ENCODE data around the gene ANKH. TPM values are rescaled to one million over a fixed set of nuclear protein-coding genes. Genes with fewer than 3 reads are reported as not detected.

The ANKH gene
- total and polyA plus RNA-seq, 2 donors (not counting 1 experiment from before 2014, with no cell fraction given): 13.7 to 71.1 TPM

- no peak overlapping the region for H3K4me3 ChIP-seq (ENCODE audit: control extremely low read depth in 1 of 5, extremely low read depth in 1 of 5, insufficient read depth in 1 of 5, low read depth in 2 of 5, low read length in 4 of 5)
- H3K27me3 ChIP-seq (replicated peaks in 1 of 4; ENCODE audit: control extremely low read depth in 1 of 4, control insufficient read depth in 3 of 4, insufficient read depth in 4 of 4, low read length in 3 of 4): peaks cover 0 to 6% (median 0%) of the 10 kb centered on the region in 4 experiments
- H3K79me2 ChIP-seq (ENCODE audit: control insufficient read depth, insufficient read depth, low read length): no peaks in the 10 kb centered on the region
- Mint-ChIP-seq H3K27me3 (peaks cover 13% of the 10 kb centered on the region), H3K9me3 (ENCODE audit: insufficient read depth) (no peaks in the 10 kb centered on the region), H3K4me3 (no peak overlapping the region), H3K27ac (no peak overlapping the region), H3K4me1 (no peaks in the 10 kb centered on the region)
- no peak overlapping the region for H3K27ac ChIP-seq (ENCODE audit: low read length in 2 of 2)
- no peaks in the 10 kb centered on the region for H3K36me3 ChIP-seq (replicated peaks in 1 of 2; ENCODE audit: control extremely low read depth in 1 of 2, control insufficient read depth in 1 of 2, extremely low read depth in 1 of 2, insufficient read depth in 2 of 2, low read length in 1 of 2)
- CTCF ChIA-PET: interaction anchor here (0.7 kb wide), 1 partner anchor 21 kb away, joined by 3 read pairs; no protein-coding TSS in a partner anchor
- H3K9ac ChIP-seq (ENCODE audit: low read length): no peak overlapping the region
- no peaks in the 10 kb centered on the region for H3K9me3 ChIP-seq (ENCODE audit: control extremely low read depth in 1 of 3, control insufficient read depth in 2 of 3, insufficient read depth in 1 of 3, low read length in 2 of 3)
- no peak overlapping the region for H2AFZ ChIP-seq (ENCODE audit: insufficient read depth, low read depth, low read length, poor library complexity, severe bottlenecking)
- H4K20me1 ChIP-seq (ENCODE audit: control insufficient read depth, insufficient read depth, low read length, poor library complexity, severe bottlenecking): no peaks in the 10 kb centered on the region
- ATAC-seq (ENCODE audit: low read depth): no peak
- intact Hi-C loops (cut with micrococcal nuclease): no loop called here
- no peak overlapping the region for H3K4me2 ChIP-seq (replicated peaks; ENCODE audit: low read depth, low read length, poor library complexity, severe bottlenecking)
- no peaks in the 10 kb centered on the region for H3K4me1 ChIP-seq (ENCODE audit: control insufficient read depth in 2 of 2, insufficient read depth in 2 of 2, low read length in 2 of 2)
- POLR2A ChIA-PET: no interaction called here
- DNase-seq: no peak
- WGBS (ENCODE audit: insufficient coverage): 93% methylated on average over 6 of the region's 14 CpGs
- TF ChIP-seq CTCF (IDR thresholded peaks at IDR 0.05) (no peak), EZH2 (IDR thresholded peaks at IDR 0.05; ENCODE audit: borderline replicate concordance, insufficient read depth, low read depth, low read length, poor library complexity, severe bottlenecking) (no peak)
Measured at GRCh38 chr5:14902826-14903560, 31.4 kb upstream of the ANKH start.

- Mint-ChIP-seq H3K9me3 (ENCODE audit: insufficient read depth) (no peaks in the 10 kb centered on the region), H3K27ac (no peak overlapping the region), H3K27me3 (peaks cover 17% of the 10 kb centered on the region), H3K4me3 (no peak overlapping the region), H3K4me1 (no peaks in the 10 kb centered on the region)
- DNase-seq: no peak
- Histone ChIP-seq H3K36me3 (replicated peaks in 1 of 2; ENCODE audit: control extremely low read depth in 1 of 2, control insufficient read depth in 1 of 2, extremely low read depth in 1 of 2, insufficient read depth in 2 of 2, low read length in 1 of 2) (no peaks in the 10 kb centered on the region), H4K20me1 (ENCODE audit: control insufficient read depth, insufficient read depth, low read length, poor library complexity, severe bottlenecking) (no peaks in the 10 kb centered on the region), H3K9me3 (ENCODE audit: control extremely low read depth in 1 of 3, control insufficient read depth in 2 of 3, insufficient read depth in 1 of 3, low read length in 2 of 3) (no peaks in the 10 kb centered on the region), H3K4me3 (ENCODE audit: control extremely low read depth in 1 of 5, extremely low read depth in 1 of 5, insufficient read depth in 1 of 5, low read depth in 2 of 5, low read length in 4 of 5) (no peak overlapping the region), H2AFZ (ENCODE audit: insufficient read depth, low read depth, low read length, poor library complexity, severe bottlenecking) (no peak overlapping the region), H3K9ac (ENCODE audit: low read length) (no peak overlapping the region), H3K4me2 (replicated peaks; ENCODE audit: low read depth, low read length, poor library complexity, severe bottlenecking) (no peak overlapping the region), H3K4me1 (ENCODE audit: control insufficient read depth in 2 of 2, insufficient read depth in 2 of 2, low read length in 2 of 2) (no peaks in the 10 kb centered on the region), H3K27me3 (replicated peaks in 1 of 4; ENCODE audit: control extremely low read depth in 1 of 4, control insufficient read depth in 3 of 4, insufficient read depth in 4 of 4, low read length in 3 of 4) (peaks cover 0 to 6% (median 0%) of the 10 kb centered on the region in 4 experiments), H3K27ac (ENCODE audit: low read length in 2 of 2) (no peak overlapping the region), H3K79me2 (ENCODE audit: control insufficient read depth, insufficient read depth, low read length) (no peaks in the 10 kb centered on the region)
- POLR2A ChIA-PET: no interaction called here
- intact Hi-C loops (cut with micrococcal nuclease): no loop called here
- WGBS (ENCODE audit: insufficient coverage): 69% methylated on average over 5 of the region's 7 CpGs
- no peak for ATAC-seq (ENCODE audit: low read depth)
- no peak for TF ChIP-seq CTCF (IDR thresholded peaks at IDR 0.05)
- no peak for TF ChIP-seq EZH2 (IDR thresholded peaks at IDR 0.05; ENCODE audit: borderline replicate concordance, insufficient read depth, low read depth, low read length, poor library complexity, severe bottlenecking)
- CTCF ChIA-PET: no interaction called here
Measured at GRCh38 chr5:14901462-14902051, 30.0 kb upstream of the ANKH start.
